ENCODE data around the gene CENPW.

CENPW gene

GRCh38 chr6:126367849-126368248 is 27.9 kb downstream of the CENPW start:
- intact Hi-C loops (cut with DNase I), result no loop called here
- DNase-seq, result no peak

GRCh38 chr6:126372626-126373025 is 32.7 kb downstream of the CENPW start:
- intact Hi-C loops (cut with DNase I), result no loop called here
- no peak for DNase-seq

- no peak for DNase-seq
- intact Hi-C loops (cut with DNase I), result no loop called here
These were observed 33.4 kb downstream of the CENPW start for GRCh38 chr6:126373344-126373743.

- DNase-seq, result no peak
- intact Hi-C loops (cut with DNase I), result no loop called here
These were observed 34.5 kb downstream of the CENPW start for GRCh38 chr6:126374372-126374771.

- no peak for DNase-seq
- intact Hi-C loops (cut with DNase I), result no loop called here
These were observed 36.8 kb downstream of the CENPW start for GRCh38 chr6:126376682-126377081.

- intact Hi-C loops (cut with DNase I), result no loop called here
- no peak for DNase-seq
These were observed 37.8 kb downstream of the CENPW start for GRCh38 chr6:126377594-126378153.

GRCh38 chr6:126380072-126380583 is 40.2 kb downstream of the CENPW start:
- DNase-seq, result no peak
- intact Hi-C loops (cut with DNase I), result no loop called here

- peak in 2 of 10 donors; percentile 47 to 60 for DNase-seq
- intact Hi-C loops (cut with DNase I), result no loop called here
These were observed 41.6 kb downstream of the CENPW start for GRCh38 chr6:126381498-126381897.

GRCh38 chr6:126383203-126383602 is 43.3 kb downstream of the CENPW start:
- intact Hi-C loops (cut with DNase I), result no loop called here
- DNase-seq, result no peak

GRCh38 chr6:126385536-126385935 is 45.6 kb downstream of the CENPW start:
- intact Hi-C loops (cut with DNase I), result no loop called here

GRCh38 chr6:126388104-126388598 is 48.2 kb downstream of the CENPW start:
- DNase-seq, result no peak

More at GRCh38 chr6:126385536-126385935, 45.6 kb downstream of the CENPW start:
- no peak for DNase-seq

GRCh38 chr6:126396131-126396530 is 56.2 kb downstream of the CENPW start:
- DNase-seq, result no peak
- intact Hi-C loops (cut with DNase I), result no loop called here

More at GRCh38 chr6:126388104-126388598, 48.2 kb downstream of the CENPW start:
- intact Hi-C loops (cut with DNase I), result no loop called here
